ENCODE measurements around the gene ATP13A3.
"Not testable (repeated sequence)": the region's sequence is repeated elsewhere in the genome, so short reads cannot be mapped to it uniquely, and the experiment has no call there.

Gene ATP13A3

GRCh38 chr3:194485881-194486539 lies 792 bp downstream of the ATP13A3 start:
- peak overlapping the region; percentile 76 for H3K27ac ChIP-seq (ENCODE audit: low read length)
- no peaks in the 10 kb centered on the region for H3K9me3 ChIP-seq (ENCODE audit: control insufficient read depth in 2 of 2, low read length in 2 of 2)
- peak overlapping the region; percentile 83 to 91 for H3K9ac ChIP-seq (ENCODE audit: low read length in 2 of 2)
- no peaks in the 10 kb centered on the region for H3K27me3 ChIP-seq (ENCODE audit: control insufficient read depth in 1 of 2, insufficient read depth in 2 of 2, low read length in 2 of 2)
- H3K4me1 ChIP-seq (ENCODE audit: control insufficient read depth, insufficient read depth, low read length), result peaks cover 15% of the 10 kb centered on the region
- no peaks in the 10 kb centered on the region for H3K36me3 ChIP-seq (ENCODE audit: control insufficient read depth in 2 of 2, insufficient read depth in 2 of 2, low read length in 2 of 2)
- H3K4me3 ChIP-seq (ENCODE audit: low read length in 2 of 2), result peak overlapping the region; percentile 86 to 94

- no peaks in the 10 kb centered on the region for H3K27me3 ChIP-seq (ENCODE audit: control insufficient read depth in 1 of 2, insufficient read depth in 2 of 2, low read length in 2 of 2)
- no peaks in the 10 kb centered on the region for H3K9me3 ChIP-seq (ENCODE audit: control insufficient read depth in 2 of 2, low read length in 2 of 2)
- peaks cover 15% of the 10 kb centered on the region for H3K4me1 ChIP-seq (ENCODE audit: control insufficient read depth, insufficient read depth, low read length)
- H3K27ac ChIP-seq (ENCODE audit: low read length), result peak overlapping the region; percentile 76
- peak overlapping the region; percentile 86 to 94 for H3K4me3 ChIP-seq (ENCODE audit: low read length in 2 of 2)
- H3K36me3 ChIP-seq (ENCODE audit: control insufficient read depth in 2 of 2, insufficient read depth in 2 of 2, low read length in 2 of 2), result no peaks in the 10 kb centered on the region
- H3K9ac ChIP-seq (ENCODE audit: low read length in 2 of 2), result peak overlapping the region; percentile 83 to 91
Observed at GRCh38 chr3:194485468-194485880, 1.3 kb downstream of the ATP13A3 start.

- no peaks in the 10 kb centered on the region for H3K27me3 ChIP-seq (ENCODE audit: control insufficient read depth in 1 of 2, insufficient read depth in 2 of 2, low read length in 2 of 2)
- no peak overlapping the region for H3K4me3 ChIP-seq (ENCODE audit: low read length in 2 of 2)
- H3K36me3 ChIP-seq (ENCODE audit: control insufficient read depth in 2 of 2, insufficient read depth in 2 of 2, low read length in 2 of 2), result no peaks in the 10 kb centered on the region
- no peaks in the 10 kb centered on the region for H3K9me3 ChIP-seq (ENCODE audit: control insufficient read depth in 2 of 2, low read length in 2 of 2)
- H3K27ac ChIP-seq (ENCODE audit: low read length), result no peak overlapping the region
- H3K4me1 ChIP-seq (ENCODE audit: control insufficient read depth, insufficient read depth, low read length), result peaks cover 15% of the 10 kb centered on the region
- peak overlapping the region in 1 of 2 donors; percentile 83 for H3K9ac ChIP-seq (ENCODE audit: low read length in 2 of 2)
Observed at GRCh38 chr3:194484614-194485013, 2.2 kb downstream of the ATP13A3 start.

GRCh38 chr3:194483850-194484249 lies 3.0 kb downstream of the ATP13A3 start:
- H3K27ac ChIP-seq (ENCODE audit: low read length), result no peak overlapping the region
- H3K9ac ChIP-seq (ENCODE audit: low read length in 2 of 2), result no peak overlapping the region
- H3K9me3 ChIP-seq (ENCODE audit: control insufficient read depth in 2 of 2, low read length in 2 of 2), result no peaks in the 10 kb centered on the region
- no peaks in the 10 kb centered on the region for H3K36me3 ChIP-seq (ENCODE audit: control insufficient read depth in 2 of 2, insufficient read depth in 2 of 2, low read length in 2 of 2)
- H3K27me3 ChIP-seq (ENCODE audit: control insufficient read depth in 1 of 2, insufficient read depth in 2 of 2, low read length in 2 of 2), result no peaks in the 10 kb centered on the region
- H3K4me3 ChIP-seq (ENCODE audit: low read length in 2 of 2), result no peak overlapping the region
- peaks cover 15% of the 10 kb centered on the region for H3K4me1 ChIP-seq (ENCODE audit: control insufficient read depth, insufficient read depth, low read length)

GRCh38 chr3:194482830-194483229 lies 4.0 kb downstream of the ATP13A3 start:
- not testable (repeated sequence) for H3K9me3 ChIP-seq (ENCODE audit: control insufficient read depth in 2 of 2, low read length in 2 of 2); H3K27me3 ChIP-seq (ENCODE audit: control insufficient read depth in 1 of 2, insufficient read depth in 2 of 2, low read length in 2 of 2); H3K36me3 ChIP-seq (ENCODE audit: control insufficient read depth in 2 of 2, insufficient read depth in 2 of 2, low read length in 2 of 2); H3K4me3 ChIP-seq (ENCODE audit: low read length in 2 of 2); H3K9ac ChIP-seq (ENCODE audit: low read length in 2 of 2); H3K27ac ChIP-seq (ENCODE audit: low read length)
- H3K4me1 ChIP-seq (ENCODE audit: control insufficient read depth, insufficient read depth, low read length), result peaks cover 15% of the 10 kb centered on the region

GRCh38 chr3:194482196-194482593 lies 4.6 kb downstream of the ATP13A3 start:
- no peak overlapping the region for H3K27ac ChIP-seq (ENCODE audit: low read length)
- H3K9me3 ChIP-seq (ENCODE audit: control insufficient read depth in 2 of 2, low read length in 2 of 2), result no peaks in the 10 kb centered on the region
- peaks cover 10% of the 10 kb centered on the region for H3K4me1 ChIP-seq (ENCODE audit: control insufficient read depth, insufficient read depth, low read length)
- H3K9ac ChIP-seq (ENCODE audit: low read length in 2 of 2), result no peak overlapping the region
- H3K36me3 ChIP-seq (ENCODE audit: control insufficient read depth in 2 of 2, insufficient read depth in 2 of 2, low read length in 2 of 2), result no peaks in the 10 kb centered on the region
- H3K27me3 ChIP-seq (ENCODE audit: control insufficient read depth in 1 of 2, insufficient read depth in 2 of 2, low read length in 2 of 2), result no peaks in the 10 kb centered on the region
- H3K4me3 ChIP-seq (ENCODE audit: low read length in 2 of 2), result no peak overlapping the region

GRCh38 chr3:194481525-194482195 lies 5.1 kb downstream of the ATP13A3 start:
- Histone ChIP-seq H3K4me3 (ENCODE audit: low read length in 2 of 2) (no peak overlapping the region), H3K9me3 (ENCODE audit: control insufficient read depth in 2 of 2, low read length in 2 of 2) (no peaks in the 10 kb centered on the region), H3K27ac (ENCODE audit: low read length) (no peak overlapping the region), H3K27me3 (ENCODE audit: control insufficient read depth in 1 of 2, insufficient read depth in 2 of 2, low read length in 2 of 2) (no peaks in the 10 kb centered on the region), H3K36me3 (ENCODE audit: control insufficient read depth in 2 of 2, insufficient read depth in 2 of 2, low read length in 2 of 2) (no peaks in the 10 kb centered on the region), H3K4me1 (ENCODE audit: control insufficient read depth, insufficient read depth, low read length) (peaks cover 8% of the 10 kb centered on the region), H3K9ac (ENCODE audit: low read length in 2 of 2) (no peak overlapping the region)

GRCh38 chr3:194481103-194481502 lies 5.7 kb downstream of the ATP13A3 start:
- H3K4me3 ChIP-seq (ENCODE audit: low read length in 2 of 2), result no peak overlapping the region
- no peak overlapping the region for H3K9ac ChIP-seq (ENCODE audit: low read length in 2 of 2)
- H3K36me3 ChIP-seq (ENCODE audit: control insufficient read depth in 2 of 2, insufficient read depth in 2 of 2, low read length in 2 of 2), result no peaks in the 10 kb centered on the region
- H3K27ac ChIP-seq (ENCODE audit: low read length), result no peak overlapping the region
- no peaks in the 10 kb centered on the region for H3K9me3 ChIP-seq (ENCODE audit: control insufficient read depth in 2 of 2, low read length in 2 of 2)
- peaks cover 7% of the 10 kb centered on the region for H3K4me1 ChIP-seq (ENCODE audit: control insufficient read depth, insufficient read depth, low read length)
- no peaks in the 10 kb centered on the region for H3K27me3 ChIP-seq (ENCODE audit: control insufficient read depth in 1 of 2, insufficient read depth in 2 of 2, low read length in 2 of 2)

- Histone ChIP-seq H3K9me3 (ENCODE audit: control insufficient read depth in 2 of 2, low read length in 2 of 2) (no peaks in the 10 kb centered on the region), H3K27me3 (ENCODE audit: control insufficient read depth in 1 of 2, insufficient read depth in 2 of 2, low read length in 2 of 2) (no peaks in the 10 kb centered on the region), H3K36me3 (ENCODE audit: control insufficient read depth in 2 of 2, insufficient read depth in 2 of 2, low read length in 2 of 2) (no peaks in the 10 kb centered on the region), H3K4me1 (ENCODE audit: control insufficient read depth, insufficient read depth, low read length) (no peaks in the 10 kb centered on the region), H3K9ac (ENCODE audit: low read length in 2 of 2) (no peak overlapping the region), H3K4me3 (ENCODE audit: low read length in 2 of 2) (no peak overlapping the region), H3K27ac (ENCODE audit: low read length) (no peak overlapping the region)
Observed at GRCh38 chr3:194476784-194477183, 10.0 kb downstream of the ATP13A3 start.

- Histone ChIP-seq H3K4me3 (ENCODE audit: low read length in 2 of 2) (no peak overlapping the region), H3K9ac (ENCODE audit: low read length in 2 of 2) (no peak overlapping the region), H3K9me3 (ENCODE audit: control insufficient read depth in 2 of 2, low read length in 2 of 2) (no peaks in the 10 kb centered on the region), H3K27ac (ENCODE audit: low read length) (no peak overlapping the region), H3K36me3 (ENCODE audit: control insufficient read depth in 2 of 2, insufficient read depth in 2 of 2, low read length in 2 of 2) (no peaks in the 10 kb centered on the region), H3K4me1 (ENCODE audit: control insufficient read depth, insufficient read depth, low read length) (no peaks in the 10 kb centered on the region), H3K27me3 (ENCODE audit: control insufficient read depth in 1 of 2, insufficient read depth in 2 of 2, low read length in 2 of 2) (no peaks in the 10 kb centered on the region)
Observed at GRCh38 chr3:194475978-194476377, 10.8 kb downstream of the ATP13A3 start.

Data from stomach smooth muscle (tissue), 2 donors.